Measurements from ENCODE around the gene TLE5.

TLE5 gene

DNA sequence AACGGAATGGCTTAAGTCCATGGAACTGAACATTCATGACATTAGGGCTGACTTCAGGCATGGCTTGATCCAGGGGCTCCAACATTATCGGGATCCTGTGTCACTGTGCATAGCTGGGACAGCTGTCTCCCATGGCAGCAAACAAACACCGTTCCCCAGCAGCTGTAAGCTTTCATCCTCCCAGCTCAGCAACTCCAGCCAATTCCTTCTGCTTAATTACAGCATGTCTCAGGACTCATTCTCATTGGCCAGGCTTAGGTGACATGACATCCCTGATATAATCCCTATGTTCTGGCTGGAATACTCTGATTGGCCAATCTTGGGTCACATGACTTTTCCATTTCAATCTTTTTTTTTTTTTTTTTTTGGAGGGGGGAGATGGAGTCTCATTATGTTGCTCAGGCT, 10.9 kb upstream of the TLE5 start:
- H3K9ac ChIP-seq (ENCODE audit: insufficient read length) = no peak overlapping the region
- H3K27ac ChIP-seq = no peak overlapping the region
- no peaks in the 10 kb centered on the region for H3K9me3 ChIP-seq (ENCODE audit: low read depth, low read length)
- peak; percentile 30 for DNase-seq (ENCODE audit: low read depth, low spot score)
- no peaks in the 10 kb centered on the region for H3K36me3 ChIP-seq (ENCODE audit: insufficient read depth, low read length)
- no peak for TF ChIP-seq POLR2AphosphoS5 (IDR thresholded peaks at IDR 0.05; ENCODE audit: borderline replicate concordance, low read depth, low read length)
- TF ChIP-seq EZH2 (IDR thresholded peaks at IDR 0.05) = no peak
- TF ChIP-seq FOXP2 (optimal IDR thresholded peaks at IDR 0.05; ENCODE audit: control extremely low read depth, extremely low read length, insufficient read depth) = no peak
- no peak overlapping the region for H3K4me3 ChIP-seq

DNA sequence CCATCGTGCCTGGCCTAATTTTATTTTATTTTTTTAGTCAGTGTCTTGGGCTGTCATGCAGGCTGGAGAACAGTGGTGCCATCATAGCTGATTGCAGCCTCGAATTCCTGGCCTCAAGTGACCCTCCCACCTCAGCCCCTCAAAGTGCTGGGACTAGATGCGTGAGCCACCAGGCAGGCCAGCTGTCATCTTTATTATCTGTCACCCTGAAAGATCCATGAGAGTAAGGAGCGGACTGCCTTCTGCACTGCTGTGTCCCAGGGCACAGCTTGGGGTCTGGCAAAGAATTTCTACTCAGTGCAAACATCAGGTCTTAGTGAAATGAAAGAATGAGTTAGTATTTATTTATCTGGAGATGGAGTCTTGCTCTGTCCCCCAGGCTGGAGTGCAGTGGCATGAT, 9.5 kb upstream of the TLE5 start:
- H3K27ac ChIP-seq = 0 out of 2 replicates have a peak overlapping the region, but pooled peaks have one; percentile 13
- no peak for TF ChIP-seq EZH2 (IDR thresholded peaks at IDR 0.05)
- TF ChIP-seq FOXP2 (optimal IDR thresholded peaks at IDR 0.05; ENCODE audit: control extremely low read depth, extremely low read length, insufficient read depth) = no peak
- no peak for TF ChIP-seq POLR2AphosphoS5 (IDR thresholded peaks at IDR 0.05; ENCODE audit: borderline replicate concordance, low read depth, low read length)
- H3K9me3 ChIP-seq (ENCODE audit: low read depth, low read length) = no peaks in the 10 kb centered on the region
- no peak for DNase-seq (ENCODE audit: low read depth, low spot score)
- H3K9ac ChIP-seq (ENCODE audit: insufficient read length) = no peak overlapping the region
- no peaks in the 10 kb centered on the region for H3K36me3 ChIP-seq (ENCODE audit: insufficient read depth, low read length)
- H3K4me3 ChIP-seq = no peak overlapping the region

- Histone ChIP-seq H3K9ac (ENCODE audit: insufficient read length) (no peak overlapping the region), H3K9me3 (ENCODE audit: low read depth, low read length) (no peaks in the 10 kb centered on the region), H3K4me3 (no peak overlapping the region), H3K36me3 (ENCODE audit: insufficient read depth, low read length) (no peaks in the 10 kb centered on the region), H3K27ac (no peak overlapping the region)
- no peak for DNase-seq (ENCODE audit: low read depth, low spot score)
- TF ChIP-seq FOXP2 (optimal IDR thresholded peaks at IDR 0.05; ENCODE audit: control extremely low read depth, extremely low read length, insufficient read depth) (no peak), EZH2 (IDR thresholded peaks at IDR 0.05) (no peak), POLR2AphosphoS5 (IDR thresholded peaks at IDR 0.05; ENCODE audit: borderline replicate concordance, low read depth, low read length) (no peak)
Observed at GRCh38 chr19:3068071-3068470, 5.8 kb upstream of the TLE5 start.

DNA sequence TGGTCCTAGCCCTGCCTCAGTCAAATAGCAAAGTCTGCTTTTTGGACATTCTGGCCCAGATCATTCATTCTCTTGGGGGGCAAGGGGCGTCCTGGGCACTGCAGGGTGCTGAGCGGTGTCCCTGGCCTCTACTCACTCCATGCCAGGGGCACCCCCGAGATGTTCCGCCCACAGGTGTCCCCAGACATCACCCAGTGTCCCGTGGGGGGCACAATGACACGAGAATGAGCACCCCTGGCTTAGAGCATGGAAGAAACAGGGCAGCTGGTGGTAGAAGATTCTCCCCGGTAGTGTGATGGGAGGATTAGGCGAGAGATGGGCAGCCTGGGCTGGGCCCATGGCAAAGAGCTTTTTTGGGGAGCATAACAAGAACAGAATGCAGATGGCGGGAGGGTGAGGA, 5.3 kb upstream of the TLE5 start:
- no peak overlapping the region for H3K9ac ChIP-seq (ENCODE audit: insufficient read length)
- no peak for DNase-seq (ENCODE audit: low read depth, low spot score)
- no peak overlapping the region for H3K4me3 ChIP-seq
- TF ChIP-seq POLR2AphosphoS5 (IDR thresholded peaks at IDR 0.05; ENCODE audit: borderline replicate concordance, low read depth, low read length) (no peak), FOXP2 (optimal IDR thresholded peaks at IDR 0.05; ENCODE audit: control extremely low read depth, extremely low read length, insufficient read depth) (no peak), EZH2 (IDR thresholded peaks at IDR 0.05) (no peak)
- H3K36me3 ChIP-seq (ENCODE audit: insufficient read depth, low read length) = no peaks in the 10 kb centered on the region
- H3K9me3 ChIP-seq (ENCODE audit: low read depth, low read length) = no peaks in the 10 kb centered on the region
- H3K27ac ChIP-seq = no peak overlapping the region

DNA sequence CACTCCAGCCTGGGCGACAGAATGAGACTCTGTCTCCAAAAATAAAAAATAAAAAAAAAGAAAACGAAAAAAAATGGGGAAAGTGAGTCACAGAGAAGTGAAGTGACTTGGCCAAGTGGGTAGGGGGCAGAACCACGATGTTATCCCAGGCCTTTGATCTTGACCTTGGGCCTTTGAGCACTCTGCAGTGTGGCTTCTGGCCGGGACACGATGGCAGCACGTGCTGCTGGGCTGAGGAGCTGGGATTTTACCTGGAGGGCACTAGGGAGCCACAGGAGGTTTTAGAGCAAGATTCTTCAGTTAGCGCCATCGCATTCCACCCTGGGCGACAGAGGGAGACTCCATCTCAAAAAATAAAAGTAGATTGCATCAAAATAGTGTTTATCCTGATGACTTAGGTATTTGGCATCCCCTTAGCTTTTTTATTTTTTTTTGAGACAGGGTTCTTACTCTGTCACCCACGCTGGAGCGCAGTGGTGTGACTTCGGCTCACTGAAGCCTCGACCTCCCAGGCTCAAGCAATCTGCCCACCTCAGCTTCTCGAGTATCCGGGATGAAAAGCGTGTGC, 4.3 kb upstream of the TLE5 start:
- no peak overlapping the region for H3K27ac ChIP-seq
- H3K36me3 ChIP-seq (ENCODE audit: insufficient read depth, low read length) = no peaks in the 10 kb centered on the region
- no peak overlapping the region for H3K9ac ChIP-seq (ENCODE audit: insufficient read length)
- DNase-seq (ENCODE audit: low read depth, low spot score) = no peak
- H3K9me3 ChIP-seq (ENCODE audit: low read depth, low read length) = no peaks in the 10 kb centered on the region
- TF ChIP-seq EZH2 (IDR thresholded peaks at IDR 0.05) (no peak), POLR2AphosphoS5 (IDR thresholded peaks at IDR 0.05; ENCODE audit: borderline replicate concordance, low read depth, low read length) (no peak), FOXP2 (optimal IDR thresholded peaks at IDR 0.05; ENCODE audit: control extremely low read depth, extremely low read length, insufficient read depth) (no peak)
- no peak overlapping the region for H3K4me3 ChIP-seq

GRCh38 chr19:3065675-3066357, 3.5 kb upstream of the TLE5 start:
- Histone ChIP-seq H3K36me3 (ENCODE audit: insufficient read depth, low read length) (peaks cover 1% of the 10 kb centered on the region), H3K9ac (ENCODE audit: insufficient read length) (no peak overlapping the region), H3K9me3 (ENCODE audit: low read depth, low read length) (no peaks in the 10 kb centered on the region), H3K27ac (no peak overlapping the region), H3K4me3 (no peak overlapping the region)
- TF ChIP-seq FOXP2 (optimal IDR thresholded peaks at IDR 0.05; ENCODE audit: control extremely low read depth, extremely low read length, insufficient read depth) (no peak), POLR2AphosphoS5 (IDR thresholded peaks at IDR 0.05; ENCODE audit: borderline replicate concordance, low read depth, low read length) (no peak), EZH2 (IDR thresholded peaks at IDR 0.05) (no peak)
- DNase-seq (ENCODE audit: low read depth, low spot score) = no peak

GRCh38 chr19:3064011-3064330, 1.7 kb upstream of the TLE5 start:
- H3K27ac ChIP-seq = no peak overlapping the region
- no peak for TF ChIP-seq EZH2 (IDR thresholded peaks at IDR 0.05)
- no peak for TF ChIP-seq POLR2AphosphoS5 (IDR thresholded peaks at IDR 0.05; ENCODE audit: borderline replicate concordance, low read depth, low read length)
- TF ChIP-seq FOXP2 (optimal IDR thresholded peaks at IDR 0.05; ENCODE audit: control extremely low read depth, extremely low read length, insufficient read depth) = no peak

DNA sequence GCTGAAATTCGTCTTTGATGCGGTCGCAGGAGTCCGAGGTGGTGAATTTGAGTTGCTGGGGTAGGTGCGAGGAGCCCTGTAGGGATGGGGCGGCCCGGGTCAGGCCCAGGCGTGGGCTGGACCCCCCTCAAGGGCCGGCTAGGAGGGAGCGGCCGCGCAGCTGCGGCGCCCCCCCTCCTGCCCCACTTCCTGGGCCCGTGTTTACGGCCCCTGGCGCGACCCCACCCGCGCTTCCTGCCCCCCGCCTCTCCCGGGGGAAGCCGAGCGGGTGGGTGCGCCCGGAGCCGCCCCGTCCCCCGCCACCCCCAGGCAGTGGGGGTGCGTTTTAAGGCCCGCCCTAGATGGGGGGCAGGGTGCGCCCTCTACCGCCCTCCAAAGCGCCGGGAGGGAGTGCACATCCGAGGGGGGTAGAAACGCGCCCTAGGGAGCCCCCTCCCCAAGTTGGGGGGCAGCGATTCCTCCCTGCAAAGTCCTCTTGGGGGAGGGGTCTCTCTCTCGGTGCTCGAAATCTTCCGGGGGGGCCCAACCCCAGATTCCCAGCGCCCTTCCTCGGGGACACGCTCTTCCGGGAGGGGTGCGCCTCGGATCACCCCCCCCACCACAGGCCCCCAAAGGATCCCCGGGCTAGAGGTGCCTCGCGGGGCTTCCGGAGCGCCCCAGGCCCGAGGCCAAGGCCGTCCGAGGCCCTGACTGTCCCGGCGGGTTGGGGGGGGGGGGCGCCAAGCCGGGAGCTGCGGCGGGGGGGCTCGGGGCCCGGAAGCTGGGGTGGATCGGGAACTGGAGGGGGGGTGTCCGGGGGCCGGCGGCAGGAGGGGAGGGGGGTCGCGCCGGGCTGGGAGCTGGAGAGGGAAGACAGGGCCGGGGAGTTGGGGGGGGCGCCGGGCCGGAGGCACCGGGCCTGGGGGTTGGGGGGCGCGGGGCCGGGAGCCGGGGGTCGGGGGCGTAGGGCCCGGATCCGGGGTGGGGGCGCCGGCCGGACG, 823 bp downstream of the TLE5 start:
- Histone ChIP-seq H3K36me3 (ENCODE audit: insufficient read depth, low read length) (peaks cover 40% of the 10 kb centered on the region), H3K9ac (ENCODE audit: insufficient read length) (peak overlapping the region; percentile 85), H3K9me3 (ENCODE audit: low read depth, low read length) (no peaks in the 10 kb centered on the region), H3K27ac (peak overlapping the region; percentile 90), H3K4me3 (peak overlapping the region; percentile 87)
- TF ChIP-seq FOXP2 (optimal IDR thresholded peaks at IDR 0.05; ENCODE audit: control extremely low read depth, extremely low read length, insufficient read depth) (no peak), POLR2AphosphoS5 (IDR thresholded peaks at IDR 0.05; ENCODE audit: borderline replicate concordance, low read depth, low read length) (peak; percentile 42)
- no peak for DNase-seq (ENCODE audit: low read depth, low spot score)

More at GRCh38 chr19:3064011-3064330, 1.7 kb upstream of the TLE5 start:
- H3K36me3 ChIP-seq (ENCODE audit: insufficient read depth, low read length) = peaks cover 15% of the 10 kb centered on the region
- H3K4me3 ChIP-seq = no peak overlapping the region
- H3K9me3 ChIP-seq (ENCODE audit: low read depth, low read length) = no peaks in the 10 kb centered on the region
- no peak for DNase-seq (ENCODE audit: low read depth, low spot score)
- no peak overlapping the region for H3K9ac ChIP-seq (ENCODE audit: insufficient read length)

All from SK-N-MC (cell line).